ENCODE data around the gene DAZAP1. TPM values are rescaled to one million over a fixed set of nuclear protein-coding genes. Genes with fewer than 3 reads are reported as not detected.

Gene DAZAP1
- total RNA-seq, 1 experiment from 2014 or later = 151 TPM

- Mint-ChIP-seq H3K36me3 (ENCODE audit: insufficient read depth, unreplicated experiment) (peaks cover 31% of the 10 kb centered on the region), H3K4me3 (ENCODE audit: low read depth, unreplicated experiment) (no peak overlapping the region), H3K4me1 (ENCODE audit: low read depth, unreplicated experiment) (no peaks in the 10 kb centered on the region), H3K9me3 (ENCODE audit: low read depth, unreplicated experiment) (no peaks in the 10 kb centered on the region), H3K27me3 (ENCODE audit: unreplicated experiment) (no peaks in the 10 kb centered on the region), H3K27ac (ENCODE audit: unreplicated experiment) (no peak overlapping the region)
- DNase-seq = no peak
- intact Hi-C loops (cut with micrococcal nuclease; ENCODE audit: unreplicated experiment) = no loop called here
- BruUV-seq (replicated peaks) = no TSS peak
- TF ChIP-seq CTCF (IDR thresholded peaks at IDR 0.05; ENCODE audit: unreplicated experiment) = no peak
- CTCF ChIA-PET = interaction anchor here (0.6 kb wide), 1 partner anchor 9 kb away, joined by 4 read pairs; no protein-coding TSS in a partner anchor
Observed at GRCh38 chr19:1365319-1366269, 41.8 kb upstream of the DAZAP1 start.

- Mint-ChIP-seq H3K27ac (ENCODE audit: unreplicated experiment) (no peak overlapping the region), H3K27me3 (ENCODE audit: unreplicated experiment) (no peaks in the 10 kb centered on the region), H3K36me3 (ENCODE audit: insufficient read depth, unreplicated experiment) (peaks cover 31% of the 10 kb centered on the region), H3K4me1 (ENCODE audit: low read depth, unreplicated experiment) (no peaks in the 10 kb centered on the region), H3K9me3 (ENCODE audit: low read depth, unreplicated experiment) (no peaks in the 10 kb centered on the region), H3K4me3 (ENCODE audit: low read depth, unreplicated experiment) (no peak overlapping the region)
- intact Hi-C loops (cut with micrococcal nuclease; ENCODE audit: unreplicated experiment) = no loop called here
- no peak for DNase-seq
- CTCF ChIA-PET = no interaction called here
- no peak for TF ChIP-seq CTCF (IDR thresholded peaks at IDR 0.05; ENCODE audit: unreplicated experiment)
- BruUV-seq (replicated peaks) = no TSS peak
Observed at GRCh38 chr19:1366296-1366695, 41.1 kb upstream of the DAZAP1 start.

- Mint-ChIP-seq H3K27me3 (ENCODE audit: unreplicated experiment) (no peaks in the 10 kb centered on the region), H3K9me3 (ENCODE audit: low read depth, unreplicated experiment) (no peaks in the 10 kb centered on the region), H3K27ac (ENCODE audit: unreplicated experiment) (no peak overlapping the region), H3K4me3 (ENCODE audit: low read depth, unreplicated experiment) (no peak overlapping the region), H3K36me3 (ENCODE audit: insufficient read depth, unreplicated experiment) (peaks cover 32% of the 10 kb centered on the region), H3K4me1 (ENCODE audit: low read depth, unreplicated experiment) (no peaks in the 10 kb centered on the region)
- no peak for DNase-seq
- CTCF ChIA-PET = no interaction called here
- no TSS peak for BruUV-seq (replicated peaks)
- intact Hi-C loops (cut with micrococcal nuclease; ENCODE audit: unreplicated experiment) = no loop called here
- no peak for TF ChIP-seq CTCF (IDR thresholded peaks at IDR 0.05; ENCODE audit: unreplicated experiment)
Observed at GRCh38 chr19:1366899-1367870, 40.2 kb upstream of the DAZAP1 start.

GRCh38 chr19:1369214-1369805 is 38.1 kb upstream of the DAZAP1 start:
- CTCF ChIA-PET = interaction anchor here (0.6 kb wide), 1 partner anchor 57 kb away, joined by 3 read pairs; no protein-coding TSS in a partner anchor
- BruUV-seq (replicated peaks) = no TSS peak
- Mint-ChIP-seq H3K4me1 (ENCODE audit: low read depth, unreplicated experiment) (no peaks in the 10 kb centered on the region), H3K27ac (ENCODE audit: unreplicated experiment) (no peak overlapping the region), H3K27me3 (ENCODE audit: unreplicated experiment) (no peaks in the 10 kb centered on the region), H3K9me3 (ENCODE audit: low read depth, unreplicated experiment) (no peaks in the 10 kb centered on the region), H3K36me3 (ENCODE audit: insufficient read depth, unreplicated experiment) (peaks cover 33% of the 10 kb centered on the region), H3K4me3 (ENCODE audit: low read depth, unreplicated experiment) (no peak overlapping the region)
- TF ChIP-seq CTCF (IDR thresholded peaks at IDR 0.05; ENCODE audit: unreplicated experiment) = no peak
- no peak for DNase-seq
- intact Hi-C loops (cut with micrococcal nuclease; ENCODE audit: unreplicated experiment) = no loop called here

Data from Calu3 (cell line).